DND-41 (cell line): ENCODE results near the gene YLPM1.

Source experiments
- CTCF ChIP-seq: IDR thresholded peaks from 2 replicates; pipeline ENCODE4 v1.5.1; 2012; ENCODE audit warnings: borderline replicate concordance, low read length, moderate library complexity, mild to moderate bottlenecking; ENCODE audit not compliant: poor library complexity, severe bottlenecking; ENCODE audit errors: extremely low read depth
- EZH2 ChIP-seq: IDR thresholded peaks from 3 replicates; pipeline ENCODE4 v1.6.1; 2012; ENCODE audit warnings: borderline replicate concordance, low read depth, mild to moderate bottlenecking, moderate library complexity, low read length, inconsistent platforms; ENCODE audit not compliant: severe bottlenecking

GRCh38 chr14:74846968-74847665, 84.0 kb downstream of the YLPM1 start:
- no peak for TF ChIP-seq CTCF
- TF ChIP-seq EZH2: no peak
